K562 (cell line): Measurements from ENCODE around the gene LTA. TPM values are rescaled to one million over a fixed set of nuclear protein-coding genes. Genes with fewer than 3 reads are reported as not detected.

Experiments
- CTCFL ChIP-seq: IDR thresholded peaks from 2 replicates; pipeline ENCODE4 v1.6.1; 2011; ENCODE audit warnings: borderline replicate concordance, low read depth, mild to moderate bottlenecking, moderate library complexity, low read length; ENCODE audit not compliant: insufficient read depth, poor library complexity, severe bottlenecking
- HNRNPLL ChIP-seq: fragments of 200-400 bp; formaldehyde crosslinking; IDR thresholded peaks from 2 replicates; pipeline ENCODE4 v1.6.1; 2017; ENCODE audit warnings: low read length, low read depth, mild to moderate bottlenecking; ENCODE audit not compliant: poor library complexity, severe bottlenecking
- JUNB ChIP-seq: fragments of 450-650 bp; formaldehyde crosslinking; conservative IDR thresholded peaks from 2 replicates; pipeline ENCODE4 v1.4.0; 2020; ENCODE audit warnings: mild to moderate bottlenecking
- LCOR ChIP-seq: sonication (generic); formaldehyde crosslinking; IDR thresholded peaks from 2 replicates; pipeline ENCODE4 v1.8.0; 2022; ENCODE audit warnings: mild to moderate bottlenecking, missing genetic modification reagents
- MYBL2 ChIP-seq, 2 experiments: fragments of 450-650 bp in 1 of 2; sonication (generic) in 1 of 2; formaldehyde crosslinking in 1 of 2; IDR thresholded peaks; 2 replicates each; pipeline versions ENCODE4 v1.6.1 to v1.8.1; 2017 to 2022; ENCODE audit warnings: borderline replicate concordance in 1 of 2, inconsistent platforms in 1 of 2, low read depth in 1 of 2, mild to moderate bottlenecking in 1 of 2, missing genetic modification reagents in 1 of 2, moderate library complexity in 1 of 2
- NFE2 ChIP-seq: IDR thresholded peaks from 2 replicates; pipeline ENCODE4 v1.6.1; 2014; ENCODE audit warnings: antibody characterized with exemption, low read depth
- POLR2H ChIP-seq: IDR thresholded peaks from 2 replicates; pipeline ENCODE4 v1.6.1; 2016; ENCODE audit warnings: missing genetic modification characterization, low read depth, mild to moderate bottlenecking, control low read depth, missing compliant biosample characterization, moderate library complexity
- RFX1 ChIP-seq: fragments of 450-650 bp; IDR thresholded peaks from 2 replicates; pipeline ENCODE4 v1.6.1; 2016; ENCODE audit warnings: mild to moderate bottlenecking, moderate library complexity
- SRSF7 ChIP-seq: fragments of 200-400 bp; formaldehyde crosslinking; optimal IDR thresholded peaks from 2 replicates; pipeline ENCODE3; 2017; ENCODE audit warnings: mild to moderate bottlenecking, low read depth, low read length
- YY1 ChIP-seq, 3 experiments: IDR thresholded peaks; 2 replicates each; pipeline ENCODE4 v1.6.1; 2011; ENCODE audit warnings: low read length in 2 of 3, mild to moderate bottlenecking in 2 of 3, moderate library complexity in 2 of 3, borderline replicate concordance in 1 of 3, control low read depth in 1 of 3, low read depth in 1 of 3; ENCODE audit not compliant: insufficient read depth in 3 of 3, insufficient replicate concordance in 2 of 3, control insufficient read depth in 1 of 3, insufficient read length in 1 of 3; ENCODE audit errors: extremely low read depth in 1 of 3
- ZNF174 ChIP-seq: fragments of 250-450 bp; sonication (Bioruptor Pico); IDR thresholded peaks from 2 replicates; pipeline ENCODE4 v1.4.0; 2020; ENCODE audit warnings: mild to moderate bottlenecking
- ZNF444 ChIP-seq: fragments of 250-450 bp; sonication (Bioruptor Pico); IDR thresholded peaks from 2 replicates; pipeline ENCODE4 v1.4.0; 2020; ENCODE audit warnings: mild to moderate bottlenecking, moderate library complexity
- polyA plus RNA-seq, 8 experiments: library from polyadenylated mRNA; depleted of rRNA in 4 of 8; stranded (reverse) in 5 of 8; unstranded in 3 of 8; fragments of >200 nt; fragmentation: Nextera tagmentation in 2 of 8; fragmentation: Illumina TruSeq in 1 of 8; extraction: Ambion mirVana in 2 of 8; extraction: Trizol in 1 of 8; gene quantifications; 2 replicates each; pipeline versions ENCODE4 v1.2.1 to v1.2.3, GENCODE V29; 2011 to 2014; ENCODE audit warnings: inconsistent platforms in 1 of 8, missing spikeins in 1 of 8
- total RNA-seq, 7 experiments: library from RNA; depleted of rRNA in 6 of 7; stranded (reverse); fragments of >200 nt in 6 of 7; fragmentation: Illumina TruSeq in 2 of 7; extraction: Trizol in 2 of 7; gene quantifications; 2 replicates each; pipeline versions ENCODE4 v1.2.1 to v1.2.3, GENCODE V29; 2011 to 2021; ENCODE audit warnings: low replicate concordance in 1 of 7
- TF ChIP-seq, protein P1 (sequence below): fragments of 200-600 bp; sonication (generic); IDR thresholded peaks from one replicate; pipeline ENCODE4 v1.6.1; 2012; ENCODE audit warnings: mild to moderate bottlenecking, low read depth, low read length, inconsistent platforms

Gene LTA
- total and polyA plus RNA-seq, 9 of the 15 experiments (the other 6 are each of a cell fraction or from before 2014, with no cell fraction given), result 0.80 TPM; not detected in 8

DNA sequence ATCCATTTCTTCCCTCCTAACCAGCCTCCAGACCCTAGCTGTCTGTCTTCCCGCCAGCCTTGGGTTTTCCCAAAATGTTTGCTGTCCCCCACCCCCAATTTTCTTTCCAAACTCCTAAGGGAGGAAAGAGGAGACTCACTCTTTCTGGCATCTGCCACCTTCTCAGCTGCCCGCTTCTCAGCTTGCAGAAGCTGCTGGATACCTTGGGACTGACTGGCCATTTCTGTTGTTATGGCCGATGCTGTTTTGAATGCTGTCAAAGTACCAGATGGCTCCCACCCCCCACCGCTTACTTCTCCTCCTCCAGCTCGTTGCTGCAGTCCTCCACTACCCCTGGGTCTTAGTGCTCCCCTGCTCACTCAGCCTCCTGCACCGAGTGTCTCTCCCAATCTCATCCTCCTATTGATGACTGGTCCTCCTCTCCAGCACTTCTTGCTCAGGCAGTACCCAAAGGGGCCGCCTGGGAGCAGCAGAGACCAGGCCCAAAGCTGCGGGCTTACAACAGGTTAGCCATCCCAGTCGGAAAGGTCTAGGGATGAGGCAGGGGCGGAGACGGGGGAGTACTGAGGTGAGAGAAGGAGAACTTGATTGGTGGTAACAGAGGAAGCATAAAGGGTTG is 25.6 kb upstream of the LTA start, which contains the start of gene ATP6V1G2 (continued):
- TF ChIP-seq, protein P1, sequence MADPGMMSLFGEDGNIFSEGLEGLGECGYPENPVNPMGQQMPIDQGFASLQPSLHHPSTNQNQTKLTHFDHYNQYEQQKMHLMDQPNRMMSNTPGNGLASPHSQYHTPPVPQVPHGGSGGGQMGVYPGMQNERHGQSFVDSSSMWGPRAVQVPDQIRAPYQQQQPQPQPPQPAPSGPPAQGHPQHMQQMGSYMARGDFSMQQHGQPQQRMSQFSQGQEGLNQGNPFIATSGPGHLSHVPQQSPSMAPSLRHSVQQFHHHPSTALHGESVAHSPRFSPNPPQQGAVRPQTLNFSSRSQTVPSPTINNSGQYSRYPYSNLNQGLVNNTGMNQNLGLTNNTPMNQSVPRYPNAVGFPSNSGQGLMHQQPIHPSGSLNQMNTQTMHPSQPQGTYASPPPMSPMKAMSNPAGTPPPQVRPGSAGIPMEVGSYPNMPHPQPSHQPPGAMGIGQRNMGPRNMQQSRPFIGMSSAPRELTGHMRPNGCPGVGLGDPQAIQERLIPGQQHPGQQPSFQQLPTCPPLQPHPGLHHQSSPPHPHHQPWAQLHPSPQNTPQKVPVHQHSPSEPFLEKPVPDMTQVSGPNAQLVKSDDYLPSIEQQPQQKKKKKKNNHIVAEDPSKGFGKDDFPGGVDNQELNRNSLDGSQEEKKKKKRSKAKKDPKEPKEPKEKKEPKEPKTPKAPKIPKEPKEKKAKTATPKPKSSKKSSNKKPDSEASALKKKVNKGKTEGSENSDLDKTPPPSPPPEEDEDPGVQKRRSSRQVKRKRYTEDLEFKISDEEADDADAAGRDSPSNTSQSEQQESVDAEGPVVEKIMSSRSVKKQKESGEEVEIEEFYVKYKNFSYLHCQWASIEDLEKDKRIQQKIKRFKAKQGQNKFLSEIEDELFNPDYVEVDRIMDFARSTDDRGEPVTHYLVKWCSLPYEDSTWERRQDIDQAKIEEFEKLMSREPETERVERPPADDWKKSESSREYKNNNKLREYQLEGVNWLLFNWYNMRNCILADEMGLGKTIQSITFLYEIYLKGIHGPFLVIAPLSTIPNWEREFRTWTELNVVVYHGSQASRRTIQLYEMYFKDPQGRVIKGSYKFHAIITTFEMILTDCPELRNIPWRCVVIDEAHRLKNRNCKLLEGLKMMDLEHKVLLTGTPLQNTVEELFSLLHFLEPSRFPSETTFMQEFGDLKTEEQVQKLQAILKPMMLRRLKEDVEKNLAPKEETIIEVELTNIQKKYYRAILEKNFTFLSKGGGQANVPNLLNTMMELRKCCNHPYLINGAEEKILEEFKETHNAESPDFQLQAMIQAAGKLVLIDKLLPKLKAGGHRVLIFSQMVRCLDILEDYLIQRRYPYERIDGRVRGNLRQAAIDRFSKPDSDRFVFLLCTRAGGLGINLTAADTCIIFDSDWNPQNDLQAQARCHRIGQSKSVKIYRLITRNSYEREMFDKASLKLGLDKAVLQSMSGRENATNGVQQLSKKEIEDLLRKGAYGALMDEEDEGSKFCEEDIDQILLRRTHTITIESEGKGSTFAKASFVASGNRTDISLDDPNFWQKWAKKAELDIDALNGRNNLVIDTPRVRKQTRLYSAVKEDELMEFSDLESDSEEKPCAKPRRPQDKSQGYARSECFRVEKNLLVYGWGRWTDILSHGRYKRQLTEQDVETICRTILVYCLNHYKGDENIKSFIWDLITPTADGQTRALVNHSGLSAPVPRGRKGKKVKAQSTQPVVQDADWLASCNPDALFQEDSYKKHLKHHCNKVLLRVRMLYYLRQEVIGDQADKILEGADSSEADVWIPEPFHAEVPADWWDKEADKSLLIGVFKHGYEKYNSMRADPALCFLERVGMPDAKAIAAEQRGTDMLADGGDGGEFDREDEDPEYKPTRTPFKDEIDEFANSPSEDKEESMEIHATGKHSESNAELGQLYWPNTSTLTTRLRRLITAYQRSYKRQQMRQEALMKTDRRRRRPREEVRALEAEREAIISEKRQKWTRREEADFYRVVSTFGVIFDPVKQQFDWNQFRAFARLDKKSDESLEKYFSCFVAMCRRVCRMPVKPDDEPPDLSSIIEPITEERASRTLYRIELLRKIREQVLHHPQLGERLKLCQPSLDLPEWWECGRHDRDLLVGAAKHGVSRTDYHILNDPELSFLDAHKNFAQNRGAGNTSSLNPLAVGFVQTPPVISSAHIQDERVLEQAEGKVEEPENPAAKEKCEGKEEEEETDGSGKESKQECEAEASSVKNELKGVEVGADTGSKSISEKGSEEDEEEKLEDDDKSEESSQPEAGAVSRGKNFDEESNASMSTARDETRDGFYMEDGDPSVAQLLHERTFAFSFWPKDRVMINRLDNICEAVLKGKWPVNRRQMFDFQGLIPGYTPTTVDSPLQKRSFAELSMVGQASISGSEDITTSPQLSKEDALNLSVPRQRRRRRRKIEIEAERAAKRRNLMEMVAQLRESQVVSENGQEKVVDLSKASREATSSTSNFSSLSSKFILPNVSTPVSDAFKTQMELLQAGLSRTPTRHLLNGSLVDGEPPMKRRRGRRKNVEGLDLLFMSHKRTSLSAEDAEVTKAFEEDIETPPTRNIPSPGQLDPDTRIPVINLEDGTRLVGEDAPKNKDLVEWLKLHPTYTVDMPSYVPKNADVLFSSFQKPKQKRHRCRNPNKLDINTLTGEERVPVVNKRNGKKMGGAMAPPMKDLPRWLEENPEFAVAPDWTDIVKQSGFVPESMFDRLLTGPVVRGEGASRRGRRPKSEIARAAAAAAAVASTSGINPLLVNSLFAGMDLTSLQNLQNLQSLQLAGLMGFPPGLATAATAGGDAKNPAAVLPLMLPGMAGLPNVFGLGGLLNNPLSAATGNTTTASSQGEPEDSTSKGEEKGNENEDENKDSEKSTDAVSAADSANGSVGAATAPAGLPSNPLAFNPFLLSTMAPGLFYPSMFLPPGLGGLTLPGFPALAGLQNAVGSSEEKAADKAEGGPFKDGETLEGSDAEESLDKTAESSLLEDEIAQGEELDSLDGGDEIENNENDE, result no peak
- TF ChIP-seq CTCFL, result no peak
- TF ChIP-seq POLR2H (tag), result no peak
- no peak for TF ChIP-seq SRSF7
- no peak for TF ChIP-seq RFX1
- TF ChIP-seq JUNB (CRISPR knock-in tag), result no peak
- TF ChIP-seq YY1 (IDR thresholded peaks at IDR 0.05; ENCODE audit: borderline replicate concordance in 1 of 3, control insufficient read depth in 1 of 3, extremely low read depth in 1 of 3, insufficient read depth in 3 of 3, insufficient read length in 1 of 3, insufficient replicate concordance in 2 of 3, low read depth in 1 of 3, low read length in 2 of 3), result peak in 2 of 3 experiments; percentile 46 to 54
- no peak for TF ChIP-seq ZNF174 (CRISPR knock-in tag)
- TF ChIP-seq LCOR (CRISPR knock-in tag), result peak; percentile 67; the same call in 1 of the 2 replicates
- TF ChIP-seq HNRNPLL, result peak; percentile 24
- no peak for TF ChIP-seq MYBL2 (IDR thresholded peaks at IDR 0.05; ENCODE audit: low read depth)
- no peak for TF ChIP-seq MYBL2 (CRISPR knock-in tag; IDR thresholded peaks at IDR 0.05; ENCODE audit: borderline replicate concordance)
- no peak for TF ChIP-seq NFE2
- no peak for TF ChIP-seq ZNF444 (CRISPR knock-in tag)
